Ishikawa (cell line): Measurements from ENCODE around the gene ACTN1.

Experiments used
- CEBPB ChIP-seq: IDR thresholded peaks from 2 replicates; pipeline ENCODE4 v1.6.1; 2012
- CREB1 ChIP-seq: IDR thresholded peaks from 2 replicates; pipeline ENCODE4 v1.6.1; 2012; ENCODE audit warnings: low read depth
- EGR1 ChIP-seq: IDR thresholded peaks from 2 replicates; pipeline ENCODE4 v1.6.1; 2012
- EP300 ChIP-seq: IDR thresholded peaks from 2 replicates; pipeline ENCODE4 v1.6.1; 2012; ENCODE audit warnings: borderline replicate concordance
- FOXM1 ChIP-seq: IDR thresholded peaks from 2 replicates; pipeline ENCODE4 v1.6.1; 2012; ENCODE audit warnings: low read depth, borderline replicate concordance
- MAX ChIP-seq: IDR thresholded peaks from 2 replicates; pipeline ENCODE4 v1.6.1; 2012
- NFIC ChIP-seq: IDR thresholded peaks from 2 replicates; pipeline ENCODE4 v1.6.1; 2012
- RAD21 ChIP-seq: IDR thresholded peaks from 2 replicates; pipeline ENCODE4 v1.6.1; 2012; ENCODE audit warnings: low read depth
- TEAD4 ChIP-seq: IDR thresholded peaks from 2 replicates; pipeline ENCODE4 v1.6.1; 2012
- YY1 ChIP-seq: IDR thresholded peaks from 2 replicates; pipeline ENCODE4 v1.6.1; 2012; ENCODE audit warnings: low read depth
- TF ChIP-seq, protein P1 (sequence below): IDR thresholded peaks from 2 replicates; pipeline ENCODE4 v1.6.1; 2012
- TF ChIP-seq, protein P2 (sequence below): IDR thresholded peaks from 2 replicates; pipeline ENCODE4 v1.6.1; 2012; ENCODE audit warnings: low read depth, mild to moderate bottlenecking

- TF ChIP-seq FOXM1 (no peak), NFIC (no peak), YY1 (no peak), TEAD4 (no peak), EGR1 (no peak), MAX (no peak), EP300 (no peak), RAD21 (no peak), CEBPB (no peak), CREB1 (no peak)
- TF ChIP-seq, protein P1, sequence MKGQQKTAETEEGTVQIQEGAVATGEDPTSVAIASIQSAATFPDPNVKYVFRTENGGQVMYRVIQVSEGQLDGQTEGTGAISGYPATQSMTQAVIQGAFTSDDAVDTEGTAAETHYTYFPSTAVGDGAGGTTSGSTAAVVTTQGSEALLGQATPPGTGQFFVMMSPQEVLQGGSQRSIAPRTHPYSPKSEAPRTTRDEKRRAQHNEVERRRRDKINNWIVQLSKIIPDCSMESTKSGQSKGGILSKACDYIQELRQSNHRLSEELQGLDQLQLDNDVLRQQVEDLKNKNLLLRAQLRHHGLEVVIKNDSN, result no peak
- TF ChIP-seq, protein P2, sequence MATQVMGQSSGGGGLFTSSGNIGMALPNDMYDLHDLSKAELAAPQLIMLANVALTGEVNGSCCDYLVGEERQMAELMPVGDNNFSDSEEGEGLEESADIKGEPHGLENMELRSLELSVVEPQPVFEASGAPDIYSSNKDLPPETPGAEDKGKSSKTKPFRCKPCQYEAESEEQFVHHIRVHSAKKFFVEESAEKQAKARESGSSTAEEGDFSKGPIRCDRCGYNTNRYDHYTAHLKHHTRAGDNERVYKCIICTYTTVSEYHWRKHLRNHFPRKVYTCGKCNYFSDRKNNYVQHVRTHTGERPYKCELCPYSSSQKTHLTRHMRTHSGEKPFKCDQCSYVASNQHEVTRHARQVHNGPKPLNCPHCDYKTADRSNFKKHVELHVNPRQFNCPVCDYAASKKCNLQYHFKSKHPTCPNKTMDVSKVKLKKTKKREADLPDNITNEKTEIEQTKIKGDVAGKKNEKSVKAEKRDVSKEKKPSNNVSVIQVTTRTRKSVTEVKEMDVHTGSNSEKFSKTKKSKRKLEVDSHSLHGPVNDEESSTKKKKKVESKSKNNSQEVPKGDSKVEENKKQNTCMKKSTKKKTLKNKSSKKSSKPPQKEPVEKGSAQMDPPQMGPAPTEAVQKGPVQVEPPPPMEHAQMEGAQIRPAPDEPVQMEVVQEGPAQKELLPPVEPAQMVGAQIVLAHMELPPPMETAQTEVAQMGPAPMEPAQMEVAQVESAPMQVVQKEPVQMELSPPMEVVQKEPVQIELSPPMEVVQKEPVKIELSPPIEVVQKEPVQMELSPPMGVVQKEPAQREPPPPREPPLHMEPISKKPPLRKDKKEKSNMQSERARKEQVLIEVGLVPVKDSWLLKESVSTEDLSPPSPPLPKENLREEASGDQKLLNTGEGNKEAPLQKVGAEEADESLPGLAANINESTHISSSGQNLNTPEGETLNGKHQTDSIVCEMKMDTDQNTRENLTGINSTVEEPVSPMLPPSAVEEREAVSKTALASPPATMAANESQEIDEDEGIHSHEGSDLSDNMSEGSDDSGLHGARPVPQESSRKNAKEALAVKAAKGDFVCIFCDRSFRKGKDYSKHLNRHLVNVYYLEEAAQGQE, result no peak
These were observed 9.0 kb downstream of the ACTN1 start for GRCh38 chr14:68970038-68970612.
